ENCODE measurements around the gene ARIH2. TPM values are rescaled to one million over a fixed set of nuclear protein-coding genes. Genes with fewer than 3 reads are reported as not detected.
"Not testable (repeated sequence)": the region's sequence is repeated elsewhere in the genome, so short reads cannot be mapped to it uniquely, and the experiment has no call there.

Gene ARIH2
- 88.3 and 99.3 TPM in 2 replicates for total RNA-seq (2014; rRNA removed; shearing (Covaris generic))
- polyA plus RNA-seq (2014; cell fraction: nucleus; rRNA removed): 145 and 147 TPM in 2 replicates

- peak; percentile 79 for DNase-seq (ENCODE audit: extremely low read depth, low read depth)
These were observed at the start of gene ARIH2 for GRCh38 chr3:48918388-48919214. TSS of gene ARIH2 (plus strand) at chr3:48918842. CDS start at chr3:48927559, 8,717 bp downstream.

GRCh38 chr3:48877671-48878070 is 41.0 kb upstream of the ARIH2 start:
- no peak for DNase-seq (ENCODE audit: extremely low read depth, low read depth)

- DNase-seq (ENCODE audit: extremely low read depth, low read depth): no peak
These were observed 39.2 kb upstream of the ARIH2 start for GRCh38 chr3:48879307-48879993.

- DNase-seq (ENCODE audit: extremely low read depth, low read depth): no peak
These were observed 38.7 kb upstream of the ARIH2 start for GRCh38 chr3:48879994-48880377.

GRCh38 chr3:48881006-48881405 is 37.6 kb upstream of the ARIH2 start:
- no peak for DNase-seq (ENCODE audit: extremely low read depth, low read depth)

GRCh38 chr3:48881652-48882114 is 37.0 kb upstream of the ARIH2 start:
- DNase-seq (ENCODE audit: extremely low read depth, low read depth): no peak

- DNase-seq (ENCODE audit: extremely low read depth, low read depth): no peak
These were observed 32.9 kb upstream of the ARIH2 start for GRCh38 chr3:48885753-48886152.

GRCh38 chr3:48891606-48892005 is 27.0 kb upstream of the ARIH2 start:
- no peak for DNase-seq (ENCODE audit: extremely low read depth, low read depth)

- no peak for DNase-seq (ENCODE audit: extremely low read depth, low read depth)
These were observed 24.1 kb upstream of the ARIH2 start for GRCh38 chr3:48894516-48894915.

GRCh38 chr3:48896936-48897335 is 21.7 kb upstream of the ARIH2 start:
- DNase-seq (ENCODE audit: extremely low read depth, low read depth): no peak

GRCh38 chr3:48897460-48898376 is 20.9 kb upstream of the ARIH2 start:
- no peak for DNase-seq (ENCODE audit: extremely low read depth, low read depth)

- DNase-seq (ENCODE audit: extremely low read depth, low read depth): peak; percentile 78
These were observed 20.0 kb upstream of the ARIH2 start, which contains the start of gene SLC25A20 for GRCh38 chr3:48898383-48899234. TSS of gene SLC25A20 (minus strand) at chr3:48898882. CDS start at chr3:48898794, 88 bp downstream.

GRCh38 chr3:48899273-48899672 is 19.4 kb upstream of the ARIH2 start:
- DNase-seq (ENCODE audit: extremely low read depth, low read depth): no peak

GRCh38 chr3:48907026-48907425 is 11.6 kb upstream of the ARIH2 start:
- not testable (repeated sequence) for DNase-seq (ENCODE audit: extremely low read depth, low read depth)

GRCh38 chr3:48915296-48915695 is 3.3 kb upstream of the ARIH2 start:
- no peak for DNase-seq (ENCODE audit: extremely low read depth, low read depth)

GRCh38 chr3:48919215-48920138 is 835 bp downstream of the ARIH2 start:
- DNase-seq (ENCODE audit: extremely low read depth, low read depth): no peak

GRCh38 chr3:48926425-48927392 is 8.1 kb downstream of the ARIH2 start:
- DNase-seq (ENCODE audit: extremely low read depth, low read depth): no peak
